HEK293 (cell line): ENCODE measurements around the gene ZNF532.

Experiments used
- HOXA7 ChIP-seq: sonication (generic); formaldehyde crosslinking; IDR thresholded peaks from 2 replicates; pipeline ENCODE4 v1.8.1; 2022; ENCODE audit warnings: missing genetic modification reagents, borderline replicate concordance
- OSR2 ChIP-seq: fragments of 450-650 bp; formaldehyde crosslinking; IDR thresholded peaks from 2 replicates; pipeline ENCODE4 v1.5.1; 2016; ENCODE audit warnings: missing biosample characterization, missing genetic modification characterization
- PATZ1 ChIP-seq: fragments of 450-650 bp; formaldehyde crosslinking; IDR thresholded peaks from 2 replicates; pipeline ENCODE4 v1.5.1; 2016; ENCODE audit warnings: missing biosample characterization, missing genetic modification characterization
- PRDM4 ChIP-seq: fragments of 450-650 bp; formaldehyde crosslinking; IDR thresholded peaks from 2 replicates; pipeline ENCODE4 v1.5.1; 2017; ENCODE audit warnings: missing biosample characterization, missing genetic modification characterization
- TCF7L2 ChIP-seq: IDR thresholded peaks from 2 replicates; pipeline ENCODE4 v1.6.1; 2011; ENCODE audit warnings: low read depth, mild to moderate bottlenecking, inconsistent platforms, low read length, moderate library complexity, borderline replicate concordance
- ZBTB49 ChIP-seq: fragments of 450-650 bp; formaldehyde crosslinking; IDR thresholded peaks from 2 replicates; pipeline ENCODE4 v1.5.1; 2016; ENCODE audit warnings: missing biosample characterization, missing genetic modification characterization, low read depth
- ZBTB8A ChIP-seq: fragments of 450-650 bp; formaldehyde crosslinking; IDR thresholded peaks from 2 replicates; pipeline ENCODE4 v1.5.1; 2016; ENCODE audit warnings: missing biosample characterization, missing genetic modification characterization
- ZNF121 ChIP-seq: fragments of 450-650 bp; formaldehyde crosslinking; IDR thresholded peaks from 2 replicates; pipeline ENCODE4 v1.5.1; 2016; ENCODE audit warnings: missing biosample characterization, missing genetic modification characterization
- ZNF146 ChIP-seq: fragments of 450-650 bp; formaldehyde crosslinking; IDR thresholded peaks from 2 replicates; pipeline ENCODE4 v1.5.1; 2016; ENCODE audit warnings: missing biosample characterization, missing genetic modification characterization
- ZNF248 ChIP-seq: fragments of 450-650 bp; formaldehyde crosslinking; IDR thresholded peaks from 2 replicates; pipeline ENCODE4 v1.5.1; 2017; ENCODE audit warnings: missing biosample characterization, missing genetic modification characterization
- ZNF658 ChIP-seq: fragments of 450-650 bp; formaldehyde crosslinking; IDR thresholded peaks from 2 replicates; pipeline ENCODE4; 2016; ENCODE audit warnings: missing biosample characterization, missing genetic modification characterization
- ZNF660 ChIP-seq: fragments of 450-650 bp; IDR thresholded peaks from 2 replicates; pipeline ENCODE4 v1.5.1; 2018; ENCODE audit warnings: missing biosample characterization, mild to moderate bottlenecking, missing genetic modification characterization
- TF ChIP-seq, protein P1 (sequence below): fragments of 450-650 bp; formaldehyde crosslinking; IDR thresholded peaks from 2 replicates; pipeline ENCODE4 v1.5.1; 2016; ENCODE audit warnings: missing biosample characterization, missing genetic modification characterization

GRCh38 chr18:58962336-58962735, 97.7 kb downstream of the ZNF532 start:
- TF ChIP-seq ZNF248 (tag by site-specific recombination) (no peak), HOXA7 (CRISPR knock-in tag) (no peak), ZNF658 (no peak), ZBTB8A (tag by site-specific recombination) (no peak), OSR2 (no peak), PATZ1 (tag by site-specific recombination) (no peak), ZBTB49 (tag by site-specific recombination) (no peak), TCF7L2 (no peak), ZNF121 (tag by site-specific recombination) (no peak), ZNF146 (no peak), PRDM4 (tag by site-specific recombination) (no peak), ZNF660 (tag by site-specific recombination) (no peak)
- TF ChIP-seq, protein P1, sequence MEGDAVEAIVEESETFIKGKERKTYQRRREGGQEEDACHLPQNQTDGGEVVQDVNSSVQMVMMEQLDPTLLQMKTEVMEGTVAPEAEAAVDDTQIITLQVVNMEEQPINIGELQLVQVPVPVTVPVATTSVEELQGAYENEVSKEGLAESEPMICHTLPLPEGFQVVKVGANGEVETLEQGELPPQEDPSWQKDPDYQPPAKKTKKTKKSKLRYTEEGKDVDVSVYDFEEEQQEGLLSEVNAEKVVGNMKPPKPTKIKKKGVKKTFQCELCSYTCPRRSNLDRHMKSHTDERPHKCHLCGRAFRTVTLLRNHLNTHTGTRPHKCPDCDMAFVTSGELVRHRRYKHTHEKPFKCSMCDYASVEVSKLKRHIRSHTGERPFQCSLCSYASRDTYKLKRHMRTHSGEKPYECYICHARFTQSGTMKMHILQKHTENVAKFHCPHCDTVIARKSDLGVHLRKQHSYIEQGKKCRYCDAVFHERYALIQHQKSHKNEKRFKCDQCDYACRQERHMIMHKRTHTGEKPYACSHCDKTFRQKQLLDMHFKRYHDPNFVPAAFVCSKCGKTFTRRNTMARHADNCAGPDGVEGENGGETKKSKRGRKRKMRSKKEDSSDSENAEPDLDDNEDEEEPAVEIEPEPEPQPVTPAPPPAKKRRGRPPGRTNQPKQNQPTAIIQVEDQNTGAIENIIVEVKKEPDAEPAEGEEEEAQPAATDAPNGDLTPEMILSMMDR (tag by site-specific recombination), result no peak
